ENCODE results near the gene RHEB.

DNA sequence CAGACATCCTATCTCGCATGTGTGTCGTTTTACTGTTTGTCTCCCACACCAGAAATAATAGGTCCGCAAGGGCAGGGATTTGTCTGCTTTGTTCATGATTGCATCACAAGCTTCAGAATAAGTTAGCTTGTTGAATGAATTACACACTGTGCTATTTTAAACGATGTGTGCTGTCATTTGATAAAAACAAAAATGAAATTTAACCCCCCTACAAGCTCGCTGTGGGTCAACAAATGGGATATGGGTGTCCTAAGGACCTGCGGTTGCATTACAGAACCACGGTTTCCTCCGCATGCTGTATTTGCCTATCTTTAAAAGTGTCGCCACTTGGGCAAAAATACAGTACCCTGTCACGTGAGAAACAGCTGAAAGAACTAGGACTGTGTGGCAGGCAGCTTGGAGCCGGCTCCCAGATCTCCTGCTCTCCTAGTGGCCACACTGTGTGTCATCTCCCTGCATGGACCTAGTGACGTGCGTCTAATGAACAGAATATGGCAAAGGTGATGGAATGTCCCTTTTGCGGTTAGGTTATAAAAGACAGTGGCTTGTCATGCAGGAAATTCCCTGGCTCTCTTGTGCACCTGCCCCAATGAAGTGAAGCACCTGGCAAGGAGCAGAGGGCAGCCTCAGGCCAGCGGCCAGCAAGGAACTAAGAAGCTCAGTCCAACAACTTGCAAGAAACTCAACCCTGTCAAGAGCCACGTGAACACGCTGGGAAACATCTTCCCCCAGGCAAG is 46.9 kb downstream of the RHEB start:
- TF ChIP-seq CTCF (IDR thresholded peaks at IDR 0.05; ENCODE audit: low read depth, low read length) (no peak), EZH2phosphoT487 (IDR thresholded peaks at IDR 0.05; ENCODE audit: low read depth) (no peak)
